ENCODE data around the gene SCCPDH. TPM values are rescaled to one million over a fixed set of nuclear protein-coding genes. Genes with fewer than 3 reads are reported as not detected.
"Not testable (repeated sequence)": the region's sequence is repeated elsewhere in the genome, so short reads cannot be mapped to it uniquely, and the experiment has no call there.

Gene SCCPDH
- polyA plus RNA-seq, 2 of the 4 experiments (the other 2 are of a cell fraction), result 49.3 to 59.8 TPM

- no peaks in the 10 kb centered on the region for H3K9me3 ChIP-seq
- no peak overlapping the region for H3K27ac ChIP-seq
- no peak overlapping the region for H3K4me3 ChIP-seq
- no peak for TF ChIP-seq PHF8 (IDR thresholded peaks at IDR 0.05; ENCODE audit: borderline replicate concordance, low read depth)
- no peak for TF ChIP-seq EHMT2 (IDR thresholded peaks at IDR 0.05; ENCODE audit: low read depth)
- TF ChIP-seq KDM5A (IDR thresholded peaks at IDR 0.05), result no peak
- TF ChIP-seq NR3C1 (IDR thresholded peaks at IDR 0.05), result no peak
- no peak for TF ChIP-seq ZFP36 (IDR thresholded peaks at IDR 0.05; ENCODE audit: borderline replicate concordance, partially characterized antibody)
- no peak for TF ChIP-seq RAD21 (conservative IDR thresholded peaks at IDR 0.05 in 1 of 2, IDR thresholded peaks at IDR 0.05 in 1 of 2)
- no peak for TF ChIP-seq FOSB (CRISPR knock-in tag; IDR thresholded peaks at IDR 0.05)
- WGBS (ENCODE audit: missing lambda C conversion rate), result 11% methylated on average over 3 of the region's 3 CpGs
- ChIA-PET CTCF (interaction anchor here (1.0 kb wide), 1 partner anchor 11 kb away, joined by 3 read pairs; no protein-coding TSS in a partner anchor), POLR2A (no interaction called here)
- DNase-seq (ENCODE audit: low read depth in 1 of 2, low spot score in 1 of 2) (no peak), ATAC-seq (no peak), FAIRE-seq (no peak)
- no peaks in the 10 kb centered on the region for H3K4me1 ChIP-seq
- H3K4me2 ChIP-seq, result no peak overlapping the region
Observed at GRCh38 chr1:246811985-246812384, 87.8 kb downstream of the SCCPDH start.

GRCh38 chr1:246813325-246813724 is 89.1 kb downstream of the SCCPDH start:
- H3K4me3 ChIP-seq; H3K4me1 ChIP-seq; DNase-seq (ENCODE audit: low read depth in 1 of 2, low spot score in 1 of 2); ATAC-seq; FAIRE-seq; H3K4me2 ChIP-seq; CTCF ChIA-PET; H3K27ac ChIP-seq; H3K9me3 ChIP-seq; POLR2A ChIA-PET: not testable (repeated sequence)
- WGBS (ENCODE audit: missing lambda C conversion rate), result 76% methylated on average over 4 of the region's 4 CpGs

- Histone ChIP-seq H3K27ac (no peak overlapping the region), H3K9me3 (no peaks in the 10 kb centered on the region), H3K4me2 (no peak overlapping the region), H3K4me3 (no peak overlapping the region), H3K4me1 (no peaks in the 10 kb centered on the region)
- no peak for DNase-seq (ENCODE audit: low read depth in 1 of 2, low spot score in 1 of 2)
- no peak for ATAC-seq
- TF ChIP-seq NR3C1 (IDR thresholded peaks at IDR 0.05), result no peak
- no peak for TF ChIP-seq ZC3H11A (IDR thresholded peaks at IDR 0.05)
- no peak for TF ChIP-seq ZNF302 (CRISPR knock-in tag; IDR thresholded peaks at IDR 0.05)
- ChIA-PET POLR2A (no interaction called here), CTCF (interaction anchor here (0.9 kb wide), 1 partner anchor 21 kb away, joined by 3 read pairs; no protein-coding TSS in a partner anchor)
- 56% methylated on average over 12 of the region's 13 CpGs for whole genome bisulfite sequencing (ENCODE audit: missing lambda C conversion rate)
- FAIRE-seq, result no peak
Observed at GRCh38 chr1:246814890-246815289, 90.7 kb downstream of the SCCPDH start.

GRCh38 chr1:246815693-246816270 is 91.6 kb downstream of the SCCPDH start:
- no peak overlapping the region for H3K4me3 ChIP-seq
- H3K27ac ChIP-seq, result no peak overlapping the region
- H3K4me1 ChIP-seq, result no peaks in the 10 kb centered on the region
- FAIRE-seq (no peak), ATAC-seq (no peak), DNase-seq (ENCODE audit: low read depth in 1 of 2, low spot score in 1 of 2) (no peak)
- CTCF ChIA-PET, result interaction anchor here (0.9 kb wide), 1 partner anchor 20 kb away, joined by 3 read pairs; no protein-coding TSS in a partner anchor
- no peak for TF ChIP-seq RFX5 (IDR thresholded peaks at IDR 0.05)
- TF ChIP-seq NFE2L2 (conservative IDR thresholded peaks at IDR 0.05; ENCODE audit: low read length), result no peak
- no peak for TF ChIP-seq ATOH8 (CRISPR knock-in tag; IDR thresholded peaks at IDR 0.05; ENCODE audit: low read depth)
- TF ChIP-seq ZC3H11A (IDR thresholded peaks at IDR 0.05), result no peak
- TF ChIP-seq CBX8 (IDR thresholded peaks at IDR 0.05), result no peak
- TF ChIP-seq ESRRA (IDR thresholded peaks at IDR 0.05; ENCODE audit: borderline replicate concordance, low read length), result no peak
- TF ChIP-seq GATA3 (IDR thresholded peaks at IDR 0.05; ENCODE audit: borderline replicate concordance), result no peak
- no peak for TF ChIP-seq CTCF (IDR thresholded peaks at IDR 0.05)
- no peak for TF ChIP-seq FOSL2 (IDR thresholded peaks at IDR 0.05)
- TF ChIP-seq FOSL2 (CRISPR knock-in tag; IDR thresholded peaks at IDR 0.05), result no peak
- no peak for TF ChIP-seq USF2 (IDR thresholded peaks at IDR 0.05)
- TF ChIP-seq KDM5A (IDR thresholded peaks at IDR 0.05), result no peak
- TF ChIP-seq RCOR1 (IDR thresholded peaks at IDR 0.05; ENCODE audit: low read depth, low read length), result no peak
- TF ChIP-seq REST (IDR thresholded peaks at IDR 0.05), result no peak
- TF ChIP-seq SMC3 (IDR thresholded peaks at IDR 0.05), result no peak
- no peak for TF ChIP-seq POLR2A (IDR thresholded peaks at IDR 0.05; ENCODE audit: low read length)
- no peak overlapping the region for H3K4me2 ChIP-seq
- H3K9me3 ChIP-seq, result no peaks in the 10 kb centered on the region
- 52% methylated on average over 11 of the region's 11 CpGs for WGBS (ENCODE audit: missing lambda C conversion rate)
- POLR2A ChIA-PET, result no interaction called here

Data from A549 (cell line).